Activated CD8-positive, alpha-beta T cell treated with anti-CD3 and anti-CD28 coated beads, Interleukin-2, amount 10 ng/mL, durations not matched to agents 7 days and 5 days (primary cell): Measurements from ENCODE around the gene SH3PXD2A. TPM values are rescaled to one million over a fixed set of nuclear protein-coding genes. Genes with fewer than 3 reads are reported as not detected.
"Not testable (repeated sequence)": the region's sequence is repeated elsewhere in the genome, so short reads cannot be mapped to it uniquely, and the experiment has no call there.

Source experiments
- ATAC-seq: fragments of 150-1000 bp; cut with Tn5 transposase; one replicate; pipeline ENCODE4 v1.10.0; 2021; ENCODE audit warnings: moderate library complexity
- CTCF ChIA-PET: fragments of 350-600 bp; sonication (Branson Sonifier 250); formaldehyde crosslinking; loops from one replicate; lab custom pipeline; 2021; ENCODE audit warnings: antibody characterized with exemption; lab: Charles Lee
- POLR2A ChIA-PET: fragments of 350-600 bp; sonication (Branson Sonifier 250); formaldehyde crosslinking; loops from one replicate; lab custom pipeline; 2021; ENCODE audit warnings: antibody characterized with exemption; lab: Charles Lee
- DNase-seq: peaks from one replicate; pipeline ENCODE4 v3.0.0-alpha.2; 2020
- H3K27ac Mint-ChIP-seq: one replicate; pipeline ENCODE4 v1.8.0; 2021; ENCODE audit warnings: mild to moderate bottlenecking, mixed read lengths
- H3K27me3 Mint-ChIP-seq: one replicate; pipeline ENCODE4 v1.8.0; 2021; ENCODE audit warnings: low read depth, mixed read lengths
- H3K36me3 Mint-ChIP-seq: one replicate; pipeline ENCODE4 v1.8.0; 2021; ENCODE audit warnings: low read depth, mixed read lengths
- H3K4me1 Mint-ChIP-seq: one replicate; pipeline ENCODE4 v1.8.0; 2021; ENCODE audit warnings: low read depth, mixed read lengths
- H3K4me3 Mint-ChIP-seq: one replicate; pipeline ENCODE4 v1.8.0; 2021; ENCODE audit warnings: mild to moderate bottlenecking, mixed read lengths
- H3K9me3 Mint-ChIP-seq: one replicate; pipeline ENCODE4 v1.8.0; 2022; ENCODE audit warnings: mixed read lengths; ENCODE audit not compliant: insufficient read depth
- total RNA-seq, 2 experiments: library from RNA; stranded (reverse); gene quantifications; one replicate each; pipeline ENCODE4 v1.2.3, GENCODE V29; 2021

Gene SH3PXD2A
- total RNA-seq, 2 experiments from 2014 or later = 8.5 to 9.4 TPM

DNA sequence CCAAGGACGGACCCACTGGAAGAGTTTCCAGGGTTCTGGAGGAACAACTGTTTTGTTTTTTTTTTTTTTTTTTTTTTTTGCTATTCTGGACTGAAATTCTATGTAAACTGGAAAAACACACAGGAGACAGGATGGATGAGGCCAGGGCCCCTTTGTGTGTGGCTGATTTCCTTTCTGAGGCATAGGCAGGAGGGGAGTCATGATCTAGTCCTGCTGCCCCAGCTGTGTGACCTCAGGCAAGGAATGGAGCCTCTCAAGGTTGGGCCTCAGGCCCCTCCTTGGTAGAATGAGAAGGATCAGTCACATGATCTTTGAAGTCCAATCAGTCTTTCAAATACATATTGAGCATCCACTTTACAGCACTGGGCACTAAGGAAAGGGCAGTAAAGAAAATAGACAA lies 87.6 kb downstream of the SH3PXD2A start:
- Mint-ChIP-seq H3K9me3 (no peaks in the 10 kb centered on the region), H3K36me3 (no peaks in the 10 kb centered on the region), H3K27ac (no peak overlapping the region), H3K4me1 (peaks cover 67% of the 10 kb centered on the region), H3K4me3 (no peak overlapping the region), H3K27me3 (peaks cover 8% of the 10 kb centered on the region)
- ATAC-seq (no peak), DNase-seq (no peak)
- ChIA-PET CTCF (interaction anchor here (7.5 kb wide), 1 partner anchor 16 kb away, joined by 64 read pairs; no protein-coding TSS in a partner anchor), POLR2A (no interaction called here)

- Mint-ChIP-seq H3K27me3 (peaks cover 8% of the 10 kb centered on the region), H3K27ac (no peak overlapping the region), H3K9me3 (no peaks in the 10 kb centered on the region), H3K36me3 (no peaks in the 10 kb centered on the region), H3K4me3 (no peak overlapping the region), H3K4me1 (peaks cover 60% of the 10 kb centered on the region)
- DNase-seq (no peak), ATAC-seq (no peak)
- CTCF ChIA-PET = interaction anchor here (0.6 to 7.5 kb wide), 4 partner anchors 15 to 121 kb away, joined by 3 to 64 read pairs (median 10); no protein-coding TSS in a partner anchor
- POLR2A ChIA-PET = no interaction called here
Measured at GRCh38 chr10:103766751-103767505, 88.4 kb downstream of the SH3PXD2A start.

GRCh38 chr10:103765981-103766380 lies 89.4 kb downstream of the SH3PXD2A start:
- DNase-seq = peak; percentile 69
- CTCF ChIA-PET = interaction anchor here (0.6 to 7.5 kb wide), 6 partner anchors 9 to 122 kb away, joined by 3 to 64 read pairs (median 3); no protein-coding TSS in a partner anchor
- Mint-ChIP-seq H3K36me3 (no peaks in the 10 kb centered on the region), H3K27ac (peak overlapping the region; percentile 39), H3K9me3 (no peaks in the 10 kb centered on the region), H3K27me3 (peaks cover 10% of the 10 kb centered on the region), H3K4me1 (peaks cover 60% of the 10 kb centered on the region), H3K4me3 (no peak overlapping the region)
- POLR2A ChIA-PET = interaction anchor here (0.9 kb wide), 1 partner anchor 19 kb away, joined by 3 read pairs; no protein-coding TSS in a partner anchor
- ATAC-seq = peak; percentile 57

DNA sequence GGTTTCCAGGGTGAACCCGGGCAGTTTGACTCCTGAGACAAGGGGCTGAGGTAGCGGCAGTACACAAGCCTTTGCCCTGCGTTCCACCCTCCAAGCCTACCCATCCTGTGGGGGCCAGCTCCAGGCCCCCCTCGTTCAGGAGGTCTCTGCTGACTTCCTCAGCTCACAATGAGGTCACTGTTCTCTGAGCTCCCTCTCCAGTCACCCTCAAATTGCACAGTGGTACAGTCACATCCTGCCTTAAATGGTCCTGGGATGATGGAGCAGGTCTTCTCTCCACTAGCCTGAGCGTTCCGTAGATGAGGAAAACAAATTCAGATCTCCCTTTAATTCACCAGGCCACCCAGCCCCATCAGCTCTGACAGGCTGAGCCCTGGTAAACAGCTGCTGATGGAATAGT lies 90.2 kb downstream of the SH3PXD2A start:
- peak; percentile 50 for ATAC-seq
- Mint-ChIP-seq H3K4me3 (no peak overlapping the region), H3K27ac (no peak overlapping the region), H3K9me3 (no peaks in the 10 kb centered on the region), H3K27me3 (peaks cover 9% of the 10 kb centered on the region), H3K4me1 (peaks cover 60% of the 10 kb centered on the region), H3K36me3 (no peaks in the 10 kb centered on the region)
- ChIA-PET POLR2A (interaction anchor here (0.9 to 1.0 kb wide), 2 partner anchors 10 to 18 kb away, joined by 3 read pairs; no protein-coding TSS in a partner anchor), CTCF (interaction anchor here (1.0 to 7.5 kb wide), 7 partner anchors 10 to 79 kb away, joined by 3 to 64 read pairs (median 3); no protein-coding TSS in a partner anchor)
- peak; percentile 40 for DNase-seq

DNA sequence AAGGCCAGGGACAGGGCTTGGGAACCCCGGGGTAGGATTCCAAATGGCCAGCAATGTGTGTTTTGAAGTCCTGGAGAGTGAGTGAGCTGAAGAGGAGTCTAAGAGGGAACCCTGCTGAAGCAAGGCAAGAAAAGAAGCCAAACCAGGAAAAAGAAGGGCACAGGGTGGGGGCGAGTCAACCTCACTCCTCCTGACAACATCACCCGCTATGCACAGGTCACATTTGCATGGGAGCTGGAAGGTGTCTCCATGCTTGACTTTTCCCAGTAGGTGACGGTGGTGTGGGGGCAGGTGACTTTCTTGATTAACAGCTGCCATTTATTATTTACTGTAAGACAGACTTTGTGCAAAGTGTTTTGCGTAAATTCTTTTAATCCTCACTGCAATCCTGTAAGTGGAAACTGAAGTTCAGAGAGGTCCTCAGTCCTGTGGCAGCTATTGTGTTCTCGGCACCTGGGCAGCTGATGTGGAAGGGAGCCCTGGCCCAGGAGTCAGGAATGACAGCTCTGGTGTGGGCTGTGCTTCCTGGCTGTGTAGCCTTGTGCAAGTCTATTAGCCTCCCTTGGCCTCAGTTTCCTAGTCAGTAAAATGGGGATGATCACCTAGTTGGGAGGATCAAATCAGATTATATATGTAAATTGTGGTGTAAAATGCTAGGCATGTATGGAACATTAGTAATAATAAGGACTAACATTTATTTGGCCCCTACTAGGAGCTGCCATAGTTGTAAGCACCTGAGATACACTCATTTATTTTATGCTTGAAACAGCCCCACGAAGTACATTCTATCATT lies 90.9 kb downstream of the SH3PXD2A start:
- ATAC-seq (no peak), DNase-seq (no peak)
- Mint-ChIP-seq H3K4me3 (no peak overlapping the region), H3K9me3 (no peaks in the 10 kb centered on the region), H3K36me3 (no peaks in the 10 kb centered on the region), H3K27me3 (peaks cover 6% of the 10 kb centered on the region), H3K4me1 (peaks cover 63% of the 10 kb centered on the region), H3K27ac (peak overlapping the region; percentile 64)
- ChIA-PET CTCF (interaction anchor here (1.0 to 7.5 kb wide), 9 partner anchors 11 to 79 kb away, joined by 3 to 64 read pairs (median 3); no protein-coding TSS in a partner anchor), POLR2A (interaction anchor here (0.9 to 1.0 kb wide), 2 partner anchors 10 to 18 kb away, joined by 3 read pairs; no protein-coding TSS in a partner anchor)

- ATAC-seq = peak; percentile 72
- no peaks in the 10 kb centered on the region for H3K9me3 Mint-ChIP-seq
- peak; percentile 53 for DNase-seq
Measured at GRCh38 chr10:103763374-103764202, 91.8 kb downstream of the SH3PXD2A start.

DNA sequence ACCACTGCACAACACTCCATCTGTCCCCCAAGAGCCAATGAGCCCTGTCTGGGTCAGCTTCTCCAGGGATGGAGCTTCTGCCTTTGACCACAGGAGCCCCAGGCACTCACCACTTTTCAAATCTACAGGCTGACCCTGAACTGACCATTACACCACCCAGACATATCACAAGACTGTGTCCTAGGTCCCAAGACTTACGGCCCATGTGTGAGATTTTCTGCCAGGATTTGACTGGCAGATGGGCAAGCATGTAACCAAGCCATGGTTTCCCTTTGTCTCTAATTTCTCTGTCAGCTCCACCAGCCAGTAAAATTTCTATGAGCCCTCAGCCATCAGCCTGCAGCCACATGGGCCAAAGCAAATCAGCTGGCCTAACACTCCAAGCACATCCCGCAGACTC lies 92.5 kb downstream of the SH3PXD2A start:
- POLR2A ChIA-PET = no interaction called here
- H3K27ac Mint-ChIP-seq = no peak overlapping the region
- no peak overlapping the region for H3K4me3 Mint-ChIP-seq
- no peak for DNase-seq
- ATAC-seq = no peak
- H3K4me1 Mint-ChIP-seq = peaks cover 68% of the 10 kb centered on the region
- peaks cover 3% of the 10 kb centered on the region for H3K27me3 Mint-ChIP-seq
- CTCF ChIA-PET = interaction anchor here (0.7 to 7.5 kb wide), 4 partner anchors 12 to 85 kb away, joined by 3 to 64 read pairs (median 7); no protein-coding TSS in a partner anchor
- H3K36me3 Mint-ChIP-seq = no peaks in the 10 kb centered on the region
- no peaks in the 10 kb centered on the region for H3K9me3 Mint-ChIP-seq

More at GRCh38 chr10:103763374-103764202, 91.8 kb downstream of the SH3PXD2A start:
- Mint-ChIP-seq H3K4me1 (peaks cover 67% of the 10 kb centered on the region), H3K27me3 (peaks cover 3% of the 10 kb centered on the region), H3K27ac (peak overlapping the region; percentile 64), H3K4me3 (peak overlapping the region; percentile 33), H3K36me3 (no peaks in the 10 kb centered on the region)
- ChIA-PET CTCF (interaction anchor here (0.7 to 7.5 kb wide), 7 partner anchors 12 to 85 kb away, joined by 3 to 64 read pairs (median 6); no protein-coding TSS in a partner anchor), POLR2A (no interaction called here)

DNA sequence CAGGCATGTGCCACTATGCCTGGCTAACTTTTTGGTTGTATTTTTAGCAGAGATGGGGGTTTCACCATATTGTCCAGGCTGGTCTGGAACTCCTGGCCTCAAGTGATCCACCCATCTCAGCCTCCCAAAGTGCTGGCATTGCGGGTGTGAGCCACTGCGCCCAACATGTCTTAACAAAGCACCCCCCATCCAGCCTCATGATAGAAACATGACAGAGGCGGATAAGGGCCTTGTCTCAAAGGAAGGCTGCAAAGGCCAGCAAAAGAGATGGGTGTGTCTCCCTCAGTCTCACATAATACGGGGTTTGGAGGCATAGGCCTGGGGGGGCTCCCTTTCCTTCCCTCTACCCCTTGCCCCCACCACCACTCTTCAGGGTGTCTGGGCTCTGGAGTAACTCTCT lies 93.2 kb downstream of the SH3PXD2A start:
- DNase-seq (no peak), ATAC-seq (no peak)
- H3K36me3 Mint-ChIP-seq = no peaks in the 10 kb centered on the region
- H3K27ac Mint-ChIP-seq = no peak overlapping the region
- no peaks in the 10 kb centered on the region for H3K9me3 Mint-ChIP-seq
- peaks cover 71% of the 10 kb centered on the region for H3K4me1 Mint-ChIP-seq
- peaks cover 3% of the 10 kb centered on the region for H3K27me3 Mint-ChIP-seq
- H3K4me3 Mint-ChIP-seq = no peak overlapping the region
- ChIA-PET CTCF (interaction anchor here (7.5 kb wide), 1 partner anchor 11 kb away, joined by 64 read pairs; no protein-coding TSS in a partner anchor), POLR2A (no interaction called here)

- POLR2A ChIA-PET = no interaction called here
- H3K4me3 Mint-ChIP-seq = no peak overlapping the region
Measured at GRCh38 chr10:103761075-103761920, 94.1 kb downstream of the SH3PXD2A start.

GRCh38 chr10:103760233-103760632 lies 95.1 kb downstream of the SH3PXD2A start:
- POLR2A ChIA-PET = not testable (repeated sequence)

More at GRCh38 chr10:103761075-103761920, 94.1 kb downstream of the SH3PXD2A start:
- Mint-ChIP-seq H3K9me3 (no peaks in the 10 kb centered on the region), H3K4me1 (peaks cover 74% of the 10 kb centered on the region), H3K27ac (no peak overlapping the region), H3K36me3 (no peaks in the 10 kb centered on the region), H3K27me3 (peaks cover 8% of the 10 kb centered on the region)
- DNase-seq = no peak
- CTCF ChIA-PET = interaction anchor here (7.5 kb wide), 1 partner anchor 10 kb away, joined by 64 read pairs; no protein-coding TSS in a partner anchor
- no peak for ATAC-seq

More at GRCh38 chr10:103760233-103760632, 95.1 kb downstream of the SH3PXD2A start:
- not testable (repeated sequence) for H3K27ac Mint-ChIP-seq, H3K9me3 Mint-ChIP-seq, DNase-seq, H3K4me3 Mint-ChIP-seq, ATAC-seq, H3K27me3 Mint-ChIP-seq, H3K36me3 Mint-ChIP-seq
- CTCF ChIA-PET = interaction anchor here (7.5 kb wide), 1 partner anchor 9 kb away, joined by 64 read pairs; no protein-coding TSS in a partner anchor
- H3K4me1 Mint-ChIP-seq = peaks cover 63% of the 10 kb centered on the region
